ENCODE data around the gene UNC13D. TPM values are rescaled to one million over a fixed set of nuclear protein-coding genes. Genes with fewer than 3 reads are reported as not detected.
A peak's percentile ranks its signal among the peaks of the same experiment; 100 is the strongest.

UNC13D gene
- total RNA-seq, 1 donor from 2014 or later: 82.3 TPM

GRCh38 chr17:75850928-75851692 is 6.9 kb upstream of the UNC13D start:
- no peak for DNase-seq

GRCh38 chr17:75849724-75850123 is 5.5 kb upstream of the UNC13D start:
- no peak for DNase-seq

GRCh38 chr17:75849279-75849646 is 5.1 kb upstream of the UNC13D start:
- peak; percentile 75 for DNase-seq

GRCh38 chr17:75848523-75849278 is 4.5 kb upstream of the UNC13D start:
- DNase-seq: peak; percentile 80

GRCh38 chr17:75847614-75848522 is 3.7 kb upstream of the UNC13D start:
- DNase-seq: no peak

- DNase-seq: no peak
Measured at GRCh38 chr17:75846692-75847613, 2.7 kb upstream of the UNC13D start.

- no peak for DNase-seq
Measured at GRCh38 chr17:75845933-75846691, 1.9 kb upstream of the UNC13D start.

- DNase-seq: peak; percentile 72
Measured at GRCh38 chr17:75845058-75845711, 981 bp upstream of the UNC13D start.

- DNase-seq: no peak
Measured at GRCh38 chr17:75844530-75845057, 390 bp upstream of the UNC13D start.

GRCh38 chr17:75842963-75843576 is 1.1 kb downstream of the UNC13D start:
- no peak for DNase-seq

GRCh38 chr17:75842411-75842810 is 1.8 kb downstream of the UNC13D start:
- no peak for DNase-seq

GRCh38 chr17:75840799-75841164 is 3.4 kb downstream of the UNC13D start:
- no peak for DNase-seq

GRCh38 chr17:75839942-75840798 is 4.0 kb downstream of the UNC13D start:
- no peak for DNase-seq

GRCh38 chr17:75838410-75838809 is 5.8 kb downstream of the UNC13D start:
- no peak for DNase-seq

GRCh38 chr17:75837899-75838298 is 6.3 kb downstream of the UNC13D start:
- DNase-seq: no peak

- DNase-seq: no peak
Measured at GRCh38 chr17:75836605-75837004, 7.6 kb downstream of the UNC13D start.

- DNase-seq: no peak
Measured at GRCh38 chr17:75835654-75835987, 8.6 kb downstream of the UNC13D start.

- DNase-seq: peak; percentile 74
Measured at GRCh38 chr17:75834928-75835653, 9.1 kb downstream of the UNC13D start.
